Measurements from ENCODE around the gene ITGBL1. TPM values are rescaled to one million over a fixed set of nuclear protein-coding genes. Genes with fewer than 3 reads are reported as not detected.

The ITGBL1 gene
- total and polyA plus RNA-seq, 8 donors: 0.63 to 9.5 (median 1.6) TPM

DNA sequence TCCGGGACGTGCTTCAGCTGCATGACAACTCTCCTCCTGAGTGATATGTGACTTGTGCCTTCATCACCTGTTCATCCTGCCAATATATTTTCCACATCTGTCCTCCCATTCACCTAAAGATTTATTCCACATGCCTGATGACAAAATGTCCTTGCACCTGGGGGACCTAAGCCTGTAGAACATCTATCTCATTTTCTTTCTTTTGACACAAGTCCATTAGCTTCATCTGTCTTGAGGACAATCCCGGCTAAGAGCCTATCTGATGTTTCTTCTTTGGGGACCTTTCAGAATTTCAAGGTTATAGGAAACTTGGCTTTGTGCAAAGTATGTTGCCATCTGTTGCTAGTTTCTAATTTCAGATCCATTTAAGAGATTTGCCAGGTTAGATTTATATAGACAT, 41.1 kb downstream of the ITGBL1 start:
- Histone ChIP-seq H3K9me3 (no peaks in the 10 kb centered on the region), H3K36me3 (no peaks in the 10 kb centered on the region), H3K27me3 (no peaks in the 10 kb centered on the region), H3K4me3 (no peak overlapping the region), H3K27ac (no peak overlapping the region), H3K4me1 (no peaks in the 10 kb centered on the region)
- ATAC-seq (no peak), FAIRE-seq (no peak), DNase-seq (no peak)
- TF ChIP-seq, protein P1, sequence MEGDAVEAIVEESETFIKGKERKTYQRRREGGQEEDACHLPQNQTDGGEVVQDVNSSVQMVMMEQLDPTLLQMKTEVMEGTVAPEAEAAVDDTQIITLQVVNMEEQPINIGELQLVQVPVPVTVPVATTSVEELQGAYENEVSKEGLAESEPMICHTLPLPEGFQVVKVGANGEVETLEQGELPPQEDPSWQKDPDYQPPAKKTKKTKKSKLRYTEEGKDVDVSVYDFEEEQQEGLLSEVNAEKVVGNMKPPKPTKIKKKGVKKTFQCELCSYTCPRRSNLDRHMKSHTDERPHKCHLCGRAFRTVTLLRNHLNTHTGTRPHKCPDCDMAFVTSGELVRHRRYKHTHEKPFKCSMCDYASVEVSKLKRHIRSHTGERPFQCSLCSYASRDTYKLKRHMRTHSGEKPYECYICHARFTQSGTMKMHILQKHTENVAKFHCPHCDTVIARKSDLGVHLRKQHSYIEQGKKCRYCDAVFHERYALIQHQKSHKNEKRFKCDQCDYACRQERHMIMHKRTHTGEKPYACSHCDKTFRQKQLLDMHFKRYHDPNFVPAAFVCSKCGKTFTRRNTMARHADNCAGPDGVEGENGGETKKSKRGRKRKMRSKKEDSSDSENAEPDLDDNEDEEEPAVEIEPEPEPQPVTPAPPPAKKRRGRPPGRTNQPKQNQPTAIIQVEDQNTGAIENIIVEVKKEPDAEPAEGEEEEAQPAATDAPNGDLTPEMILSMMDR (IDR thresholded peaks at IDR 0.05): no peak
- WGBS, 2 donors: 51 to 54% methylated on average over 3 of the region's 3 CpGs
- intact Hi-C loops (cut with DNase I): no loop called here

DNA sequence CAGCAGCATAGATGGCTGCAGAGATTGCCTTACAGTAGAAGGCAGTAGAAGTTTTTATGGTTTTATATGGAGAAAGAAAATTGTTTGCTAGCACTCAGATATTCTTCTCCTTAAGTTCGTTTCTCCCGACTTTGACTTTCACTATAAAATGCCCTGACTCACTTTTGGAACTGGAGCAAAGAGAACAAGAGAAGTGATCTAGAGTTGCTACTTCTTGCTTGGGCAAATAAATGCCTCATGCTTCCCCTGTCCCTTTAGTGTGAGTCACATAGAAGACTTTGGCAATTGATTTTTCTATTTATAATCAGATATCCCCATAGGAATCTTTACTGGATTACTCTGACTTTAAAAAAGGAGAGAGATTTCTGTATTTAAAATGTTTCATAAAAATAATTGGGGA, 46.9 kb downstream of the ITGBL1 start:
- no peaks in the 10 kb centered on the region for H3K4me1 ChIP-seq
- intact Hi-C loops (cut with DNase I): no loop called here
- FAIRE-seq (no peak), DNase-seq (no peak), ATAC-seq (no peak)
- no peak overlapping the region for H3K27ac ChIP-seq
- no peaks in the 10 kb centered on the region for H3K36me3 ChIP-seq
- WGBS, 2 donors: 75 to 77% methylated on average over 2 of the region's 2 CpGs
- H3K4me3 ChIP-seq: no peak overlapping the region
- H3K9me3 ChIP-seq: no peaks in the 10 kb centered on the region
- TF ChIP-seq, protein P1 (IDR thresholded peaks at IDR 0.05): no peak
- no peaks in the 10 kb centered on the region for H3K27me3 ChIP-seq

DNA sequence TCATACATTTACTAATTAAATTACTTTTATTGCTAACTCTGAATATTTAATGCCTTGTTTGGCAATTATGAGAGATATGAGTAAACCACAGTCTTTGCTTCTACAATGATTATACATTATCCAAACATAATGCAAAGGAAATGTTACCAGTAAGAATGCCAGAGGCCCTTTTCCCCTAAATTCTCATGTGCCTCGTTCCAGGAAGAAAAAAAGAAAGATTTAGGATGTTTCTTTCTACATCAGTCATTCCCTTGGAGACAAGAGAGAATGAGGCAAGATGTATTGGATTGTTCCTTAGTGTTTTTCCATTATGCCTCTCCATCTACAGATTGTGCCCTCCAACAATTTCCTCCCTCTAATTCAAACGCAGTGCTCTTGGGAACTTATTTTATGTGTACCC, 50.1 kb downstream of the ITGBL1 start:
- no peaks in the 10 kb centered on the region for H3K36me3 ChIP-seq
- no peak overlapping the region for H3K27ac ChIP-seq
- DNase-seq (no peak), ATAC-seq (no peak), FAIRE-seq (no peak)
- H3K4me1 ChIP-seq: no peaks in the 10 kb centered on the region
- no peaks in the 10 kb centered on the region for H3K9me3 ChIP-seq
- TF ChIP-seq, protein P1 (IDR thresholded peaks at IDR 0.05): no peak
- no peaks in the 10 kb centered on the region for H3K27me3 ChIP-seq
- intact Hi-C loops (cut with DNase I): no loop called here
- WGBS, 2 donors: 54% methylated on average over 2 of the region's 2 CpGs
- no peak overlapping the region for H3K4me3 ChIP-seq

DNA sequence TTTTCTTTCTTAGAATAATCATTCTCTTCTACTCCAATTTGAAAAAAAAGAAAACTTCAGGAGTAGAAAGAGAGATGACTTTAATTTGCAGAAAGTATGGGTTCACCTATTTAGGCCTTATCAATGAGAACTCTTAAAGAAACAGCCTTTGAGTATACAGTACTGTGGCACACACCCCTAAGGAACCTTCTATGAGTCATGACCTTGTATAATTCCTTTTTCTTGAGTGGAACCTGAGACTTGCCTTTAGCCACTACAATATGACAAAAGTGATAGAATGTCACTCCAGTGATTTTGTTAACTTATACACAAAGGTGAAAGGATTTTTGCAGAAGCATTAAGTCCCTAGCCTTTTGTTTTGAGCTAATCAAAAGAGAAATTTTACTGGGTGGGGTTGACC, 58.7 kb downstream of the ITGBL1 start:
- H3K36me3 ChIP-seq: no peaks in the 10 kb centered on the region
- DNase-seq: no peak
- intact Hi-C loops (cut with DNase I): no loop called here
- no peaks in the 10 kb centered on the region for H3K27me3 ChIP-seq
- no peaks in the 10 kb centered on the region for H3K4me1 ChIP-seq
- no peak for FAIRE-seq
- H3K9me3 ChIP-seq: no peaks in the 10 kb centered on the region
- ATAC-seq: no peak
- TF ChIP-seq, protein P1 (IDR thresholded peaks at IDR 0.05): no peak
- no peak overlapping the region for H3K27ac ChIP-seq
- H3K4me3 ChIP-seq: no peak overlapping the region

DNA sequence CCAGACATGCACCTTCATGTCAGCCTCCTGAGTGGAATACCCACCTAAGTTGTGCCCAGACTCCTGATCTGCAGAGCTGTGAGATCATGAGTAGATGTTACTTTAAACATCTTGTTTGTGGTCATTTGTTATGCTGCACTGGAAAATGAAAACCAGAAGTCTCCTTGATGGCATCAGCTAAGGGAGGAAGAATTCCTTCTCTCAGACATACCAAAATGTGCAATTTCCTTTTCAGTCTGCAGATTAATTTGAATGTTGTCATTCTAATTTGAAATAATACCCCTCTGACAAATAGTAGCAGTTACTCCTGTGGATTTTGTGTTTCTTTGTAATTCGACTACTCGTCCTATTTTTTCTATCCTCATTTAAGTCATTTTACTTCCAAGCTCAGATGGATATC, 59.3 kb downstream of the ITGBL1 start:
- intact Hi-C loops (cut with DNase I): no loop called here
- Histone ChIP-seq H3K36me3 (no peaks in the 10 kb centered on the region), H3K4me3 (no peak overlapping the region), H3K27me3 (no peaks in the 10 kb centered on the region), H3K27ac (no peak overlapping the region), H3K4me1 (no peaks in the 10 kb centered on the region), H3K9me3 (no peaks in the 10 kb centered on the region)
- FAIRE-seq (no peak), DNase-seq (no peak), ATAC-seq (no peak)
- WGBS, 2 donors: 54 to 65% methylated on average over 2 of the region's 2 CpGs
- TF ChIP-seq, protein P1 (IDR thresholded peaks at IDR 0.05): no peak

Data from pancreas (tissue), 10 donors.